ENCODE measurements around the gene SLC35E2B. TPM values are rescaled to one million over a fixed set of nuclear protein-coding genes. Genes with fewer than 3 reads are reported as not detected.

SLC35E2B gene
- total RNA-seq, 1 donor from 2014 or later: 19.1 TPM

GRCh38 chr1:1629430-1630190 is 63.0 kb downstream of the SLC35E2B start:
- peak; percentile 75 for DNase-seq (ENCODE audit: low spot score)
- intact Hi-C loops (cut with DNase I): no loop called here

GRCh38 chr1:1628754-1629429 is 63.7 kb downstream of the SLC35E2B start:
- DNase-seq (ENCODE audit: low spot score): no peak
- intact Hi-C loops (cut with DNase I): no loop called here

- intact Hi-C loops (cut with DNase I): no loop called here
- no peak for DNase-seq (ENCODE audit: low spot score)
These were observed 64.5 kb downstream of the SLC35E2B start for GRCh38 chr1:1627829-1628753.

- DNase-seq (ENCODE audit: low spot score): no peak
These were observed 65.2 kb downstream of the SLC35E2B start for GRCh38 chr1:1627261-1627828.

GRCh38 chr1:1626207-1627141 is 66.1 kb downstream of the SLC35E2B start:
- no peak for DNase-seq (ENCODE audit: low spot score)
- intact Hi-C loops (cut with DNase I): no loop called here

More at GRCh38 chr1:1627261-1627828, 65.2 kb downstream of the SLC35E2B start:
- intact Hi-C loops (cut with DNase I): no loop called here

- DNase-seq (ENCODE audit: low spot score): no peak
- intact Hi-C loops (cut with DNase I): no loop called here
These were observed 66.8 kb downstream of the SLC35E2B start for GRCh38 chr1:1625824-1626206.

- intact Hi-C loops (cut with DNase I): no loop called here
- no peak for DNase-seq (ENCODE audit: low spot score)
These were observed 67.2 kb downstream of the SLC35E2B start for GRCh38 chr1:1625404-1625775.

GRCh38 chr1:1624443-1625403 is 67.9 kb downstream of the SLC35E2B start:
- peak; percentile 87 for DNase-seq (ENCODE audit: low spot score)
- intact Hi-C loops (cut with DNase I): no loop called here

GRCh38 chr1:1623631-1624442 is 68.8 kb downstream of the SLC35E2B start:
- peak; percentile 74 for DNase-seq (ENCODE audit: low spot score)
- intact Hi-C loops (cut with DNase I): no loop called here

GRCh38 chr1:1623181-1623630 is 69.4 kb downstream of the SLC35E2B start:
- intact Hi-C loops (cut with DNase I): no loop called here

GRCh38 chr1:1622788-1623094 is 69.9 kb downstream of the SLC35E2B start:
- DNase-seq (ENCODE audit: low spot score): no peak
- intact Hi-C loops (cut with DNase I): no loop called here

More at GRCh38 chr1:1623181-1623630, 69.4 kb downstream of the SLC35E2B start:
- DNase-seq (ENCODE audit: low spot score): no peak

GRCh38 chr1:1622010-1622787 is 70.4 kb downstream of the SLC35E2B start:
- intact Hi-C loops (cut with DNase I): no loop called here
- no peak for DNase-seq (ENCODE audit: low spot score)

GRCh38 chr1:1621173-1622009 is 71.2 kb downstream of the SLC35E2B start:
- no peak for DNase-seq (ENCODE audit: low spot score)
- intact Hi-C loops (cut with DNase I): no loop called here

- DNase-seq (ENCODE audit: low spot score): no peak
- intact Hi-C loops (cut with DNase I): no loop called here
These were observed 72.0 kb downstream of the SLC35E2B start for GRCh38 chr1:1620433-1621139.

GRCh38 chr1:1619917-1620361 is 72.7 kb downstream of the SLC35E2B start:
- no peak for DNase-seq (ENCODE audit: low spot score)
- intact Hi-C loops (cut with DNase I): no loop called here

All from cardiac septum (tissue), 1 donor.